B cell (primary cell): Measurements from ENCODE around the gene AP3M1.

Source experiments
- EZH2 ChIP-seq: IDR thresholded peaks from 2 replicates; pipeline ENCODE4 v1.6.1; 2012; ENCODE audit warnings: borderline replicate concordance, low read depth, mild to moderate bottlenecking, moderate library complexity, low read length; ENCODE audit not compliant: insufficient read depth, poor library complexity, severe bottlenecking
- TF ChIP-seq, protein P1 (sequence below): fragments of 200-600 bp; IDR thresholded peaks from one replicate; pipeline ENCODE4 v1.8.0; 2022; ENCODE audit warnings: antibody characterized with exemption, mild to moderate bottlenecking

DNA sequence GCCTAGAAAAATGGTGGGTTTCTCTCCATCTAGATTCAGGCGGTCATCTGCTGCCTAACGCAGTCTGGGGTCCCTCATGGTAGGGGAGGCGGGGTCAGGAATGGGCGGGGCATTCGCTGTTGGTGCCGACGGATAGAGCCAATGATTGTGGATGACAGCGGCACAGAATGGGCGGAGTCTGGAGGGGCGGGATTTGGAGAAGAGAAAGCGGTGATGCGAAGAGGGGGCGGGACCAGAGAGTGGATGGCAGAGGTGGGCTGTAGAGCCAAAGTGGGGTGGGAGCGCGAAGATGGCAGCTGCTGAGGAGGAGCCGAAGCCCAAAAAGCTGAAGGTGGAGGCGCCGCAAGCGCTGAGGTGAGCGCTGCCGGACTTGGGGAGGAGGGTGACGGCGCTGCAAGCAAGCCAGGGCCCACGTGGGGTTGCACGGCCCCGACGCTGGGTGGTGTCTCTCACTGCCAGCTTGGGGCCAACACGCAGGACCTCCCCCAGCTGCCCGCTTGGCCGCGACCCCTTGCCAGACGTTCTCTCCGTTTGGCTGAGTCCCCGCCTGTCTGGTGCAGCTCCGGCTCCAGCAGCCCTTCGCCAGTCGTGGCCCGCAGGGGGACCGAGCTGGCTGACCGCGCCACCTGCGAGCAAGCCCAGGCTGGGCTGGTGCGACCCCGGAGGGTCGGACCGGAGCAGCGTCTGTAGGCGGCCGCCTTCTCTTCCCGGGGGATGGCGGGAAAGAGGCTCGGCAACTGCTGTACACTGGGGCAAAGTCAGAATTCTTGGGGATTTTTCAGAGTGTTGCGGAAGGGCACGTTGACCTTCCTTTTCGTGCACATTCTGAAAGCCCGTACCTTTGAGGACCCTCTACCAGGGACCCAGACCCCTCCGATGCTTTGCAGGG lies 606 bp upstream of the AP3M1 start, which contains the start of gene ADK:
- TF ChIP-seq, protein P1, sequence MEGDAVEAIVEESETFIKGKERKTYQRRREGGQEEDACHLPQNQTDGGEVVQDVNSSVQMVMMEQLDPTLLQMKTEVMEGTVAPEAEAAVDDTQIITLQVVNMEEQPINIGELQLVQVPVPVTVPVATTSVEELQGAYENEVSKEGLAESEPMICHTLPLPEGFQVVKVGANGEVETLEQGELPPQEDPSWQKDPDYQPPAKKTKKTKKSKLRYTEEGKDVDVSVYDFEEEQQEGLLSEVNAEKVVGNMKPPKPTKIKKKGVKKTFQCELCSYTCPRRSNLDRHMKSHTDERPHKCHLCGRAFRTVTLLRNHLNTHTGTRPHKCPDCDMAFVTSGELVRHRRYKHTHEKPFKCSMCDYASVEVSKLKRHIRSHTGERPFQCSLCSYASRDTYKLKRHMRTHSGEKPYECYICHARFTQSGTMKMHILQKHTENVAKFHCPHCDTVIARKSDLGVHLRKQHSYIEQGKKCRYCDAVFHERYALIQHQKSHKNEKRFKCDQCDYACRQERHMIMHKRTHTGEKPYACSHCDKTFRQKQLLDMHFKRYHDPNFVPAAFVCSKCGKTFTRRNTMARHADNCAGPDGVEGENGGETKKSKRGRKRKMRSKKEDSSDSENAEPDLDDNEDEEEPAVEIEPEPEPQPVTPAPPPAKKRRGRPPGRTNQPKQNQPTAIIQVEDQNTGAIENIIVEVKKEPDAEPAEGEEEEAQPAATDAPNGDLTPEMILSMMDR, result peak; percentile 39
- no peak for TF ChIP-seq EZH2
